ENCODE data around the gene SLC4A7.
A peak's percentile ranks its signal among the peaks of the same experiment; 100 is the strongest.
"Not testable (repeated sequence)": the region's sequence is repeated elsewhere in the genome, so short reads cannot be mapped to it uniquely, and the experiment has no call there.

SLC4A7 gene

DNA sequence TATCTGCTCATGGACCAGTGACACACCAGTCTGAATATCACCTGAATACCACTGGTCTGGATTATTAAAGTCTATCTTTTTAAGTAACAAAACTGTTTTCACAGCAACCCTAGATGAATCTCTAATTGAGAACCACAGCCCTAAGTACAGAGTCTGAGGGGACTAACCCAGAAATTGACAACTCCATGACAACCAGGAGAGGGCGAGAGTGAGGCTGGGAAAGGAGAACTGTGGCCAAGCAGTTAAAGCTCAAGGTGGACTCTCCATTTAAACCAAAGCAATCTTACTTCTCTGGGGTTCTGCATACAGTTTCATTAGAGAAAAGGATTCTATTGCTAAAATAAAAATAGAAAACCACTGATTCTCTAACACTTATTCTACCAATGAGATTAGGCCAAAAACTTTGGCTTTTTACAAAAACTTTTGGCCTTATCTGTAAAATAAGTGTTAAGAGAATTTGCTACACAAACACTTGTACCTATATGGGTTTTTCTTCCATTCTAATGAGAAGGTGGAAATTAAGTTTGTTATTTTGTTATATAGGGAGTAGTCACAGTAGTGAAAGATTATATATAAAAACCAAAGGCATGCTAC, 126.4 kb downstream of the SLC4A7 start:
- DNase-seq = peak; percentile 29

DNA sequence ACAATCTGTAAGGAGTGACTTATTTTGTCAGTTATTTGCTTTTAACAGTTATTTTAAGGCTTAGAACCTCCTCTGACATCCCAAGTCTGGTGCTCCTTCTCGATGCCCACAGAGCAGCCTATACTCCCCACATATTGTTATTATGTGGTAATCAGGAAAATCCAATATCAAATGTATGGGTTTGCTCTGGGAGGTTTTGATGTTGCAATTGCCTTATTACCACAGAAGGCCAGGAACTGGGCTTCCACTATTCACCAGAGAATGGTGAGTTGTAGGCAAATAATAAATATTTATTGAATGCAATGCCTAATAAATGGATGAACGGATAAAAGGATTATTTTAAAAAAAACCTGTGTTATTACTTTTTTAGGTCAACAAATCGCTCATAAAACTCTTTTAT, 127.2 kb downstream of the SLC4A7 start:
- DNase-seq = no peak

DNA sequence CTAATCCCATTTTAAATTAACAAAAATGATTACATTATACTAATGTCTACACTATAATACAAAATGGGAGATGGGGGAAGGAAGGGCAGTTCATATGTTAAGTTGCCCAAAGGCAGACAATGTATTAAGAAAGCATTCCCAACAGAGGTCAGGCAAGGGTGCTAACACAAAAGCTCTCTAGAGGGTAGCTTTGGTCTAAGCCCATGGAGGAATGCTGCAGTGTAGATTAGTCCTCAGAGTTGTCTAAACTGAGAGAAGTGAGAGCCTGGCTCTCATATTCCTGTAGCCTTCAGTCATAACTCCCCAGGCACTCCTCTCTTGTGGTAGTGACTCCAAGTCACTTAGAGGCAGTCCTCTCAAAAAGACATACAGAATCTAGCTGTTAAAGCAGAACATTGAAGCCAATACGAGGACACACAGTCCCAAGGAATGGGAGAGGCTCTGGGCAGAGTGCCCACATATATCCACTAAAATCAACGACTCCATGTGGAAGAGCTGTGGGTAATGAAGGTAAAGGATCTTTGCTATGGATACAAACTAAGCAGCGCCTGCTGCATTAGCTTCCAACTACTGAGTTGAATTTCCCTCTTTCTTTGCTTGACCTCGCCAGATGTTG, 129.5 kb downstream of the SLC4A7 start:
- no peak for DNase-seq

DNA sequence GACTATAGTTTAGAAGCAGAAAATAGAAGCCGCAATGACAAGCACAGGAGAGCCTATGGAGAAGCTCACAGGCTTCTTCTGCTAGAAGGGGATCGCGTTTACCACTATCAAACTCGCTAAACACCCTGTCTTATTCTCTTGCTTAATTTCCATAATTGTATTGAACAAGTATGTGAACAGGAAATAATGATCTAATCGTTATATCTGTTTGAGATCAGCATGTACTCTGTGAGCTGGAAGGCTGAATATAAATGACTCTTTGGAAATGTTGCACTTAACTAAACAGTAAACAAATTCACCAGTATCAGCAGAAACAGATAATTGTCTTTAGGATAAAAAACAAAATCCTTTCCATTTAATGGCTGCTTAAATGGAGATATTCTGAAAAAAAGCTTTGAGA, 130.0 kb downstream of the SLC4A7 start:
- no peak for DNase-seq

DNA sequence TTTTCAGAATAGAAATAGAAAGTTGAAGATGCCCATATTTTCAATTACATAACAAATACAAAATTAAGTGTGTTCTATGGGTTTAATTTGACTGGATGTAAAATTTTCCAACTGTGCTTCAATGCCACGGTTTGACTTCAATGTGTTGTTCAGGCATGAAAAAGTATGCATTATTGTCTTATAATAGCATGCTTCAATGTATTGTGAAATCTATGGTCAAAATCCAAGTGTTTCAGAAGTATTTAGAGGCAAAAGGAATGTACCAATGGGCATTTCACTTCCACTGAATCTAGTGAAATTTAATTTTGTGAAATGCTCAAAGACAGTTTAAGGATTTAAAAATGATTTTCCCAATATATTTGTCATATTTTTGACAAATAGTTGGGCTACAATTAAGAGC, 131.0 kb downstream of the SLC4A7 start:
- DNase-seq = no peak

DNA sequence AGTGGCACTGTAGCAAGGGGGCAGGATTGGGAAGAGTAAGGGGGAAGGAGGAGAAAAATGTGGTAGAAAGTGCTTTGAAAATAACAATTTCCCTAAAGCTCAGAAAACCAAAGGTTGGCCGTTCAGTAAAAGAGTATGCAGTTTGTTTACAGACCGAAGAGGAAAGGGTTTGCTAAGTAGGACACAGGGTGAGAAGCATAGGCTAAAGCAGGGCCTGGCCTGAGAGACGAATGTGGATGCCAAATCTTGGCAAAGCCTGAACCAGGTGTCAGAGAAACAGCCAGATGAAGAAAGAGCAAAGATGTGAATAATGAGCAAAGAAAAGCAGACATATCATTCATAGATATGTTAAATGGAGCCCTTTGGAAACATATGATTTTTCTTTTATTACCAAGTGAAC, 132.1 kb downstream of the SLC4A7 start:
- no peak for DNase-seq

DNA sequence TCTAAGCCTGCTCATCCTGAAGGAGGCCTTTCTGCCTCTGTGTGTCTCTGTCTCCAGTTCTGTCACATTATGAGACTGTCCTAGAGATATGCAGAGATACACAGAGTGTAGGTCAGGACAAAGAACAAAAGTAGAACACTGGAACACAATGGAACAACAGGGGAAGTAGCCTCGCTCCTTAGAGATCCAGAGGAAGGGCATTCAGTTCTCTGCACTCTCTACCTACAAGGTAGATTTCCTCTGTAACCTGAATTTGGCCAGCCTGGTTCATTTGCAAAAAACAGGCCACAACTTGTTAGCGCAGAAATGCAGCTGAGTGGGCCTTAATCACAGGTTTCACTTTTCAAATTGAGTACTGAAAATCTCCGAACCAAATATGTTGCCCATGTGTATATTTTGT, 134.4 kb downstream of the SLC4A7 start:
- DNase-seq = no peak

DNA sequence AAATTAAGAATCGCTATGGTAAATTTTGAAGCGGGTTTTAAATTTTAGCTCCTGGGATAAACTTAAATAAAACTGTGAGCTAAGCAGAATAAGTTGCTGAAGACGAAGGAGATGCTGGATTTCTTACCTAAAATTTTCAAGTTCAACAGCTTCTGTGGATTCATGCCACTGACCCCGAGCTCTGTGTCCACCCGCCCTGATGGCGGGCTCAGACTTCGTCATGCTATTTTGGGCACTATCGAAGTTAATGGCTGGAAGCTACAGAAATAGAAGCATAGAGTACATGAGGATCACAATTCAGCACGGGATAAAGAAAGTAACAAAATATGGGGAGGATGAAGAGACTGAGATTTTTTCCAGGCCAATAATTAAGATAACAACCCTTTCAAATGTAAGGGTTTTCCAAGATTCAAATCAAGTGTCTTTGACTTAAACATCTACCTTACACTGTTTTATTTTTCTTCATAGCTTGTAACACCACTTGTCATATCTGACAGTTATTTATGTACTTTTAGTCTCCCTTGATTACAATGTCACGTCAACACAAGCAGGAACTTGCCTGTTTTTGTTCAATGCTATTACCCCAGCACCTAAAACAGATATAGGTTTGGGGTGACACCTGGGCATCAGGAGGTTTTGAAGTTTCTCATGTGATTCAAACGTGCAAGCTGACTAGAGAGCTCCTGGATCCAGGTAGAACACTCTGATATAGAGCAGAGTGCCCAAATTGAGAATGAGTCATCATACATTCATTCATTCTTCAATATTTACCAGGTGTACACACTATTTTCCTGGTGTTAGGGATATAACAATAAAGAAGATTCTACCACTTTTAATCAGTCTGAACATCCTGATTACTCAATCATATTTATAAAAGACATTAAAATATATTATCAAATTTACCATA, 138.0 kb downstream of the SLC4A7 start:
- no peak for DNase-seq

DNA sequence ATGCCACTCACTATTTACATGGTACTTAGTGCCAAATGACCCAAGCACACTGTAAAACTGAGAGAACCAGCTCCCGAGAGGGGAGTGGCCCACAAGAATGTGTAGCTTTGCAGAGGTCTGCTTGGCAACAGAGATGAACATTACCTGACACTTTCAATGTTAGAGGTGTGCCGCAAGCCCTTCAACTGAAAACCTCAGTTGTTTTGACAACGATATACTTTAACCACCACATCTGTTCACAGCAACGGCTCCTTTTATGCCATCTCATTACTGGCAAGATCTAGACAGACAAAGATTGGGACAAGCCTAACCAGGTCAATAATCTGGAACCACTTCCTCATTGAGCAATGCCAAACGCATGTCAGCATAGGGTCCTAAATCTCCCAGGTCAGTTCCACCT, 138.7 kb downstream of the SLC4A7 start:
- DNase-seq = no peak

DNA sequence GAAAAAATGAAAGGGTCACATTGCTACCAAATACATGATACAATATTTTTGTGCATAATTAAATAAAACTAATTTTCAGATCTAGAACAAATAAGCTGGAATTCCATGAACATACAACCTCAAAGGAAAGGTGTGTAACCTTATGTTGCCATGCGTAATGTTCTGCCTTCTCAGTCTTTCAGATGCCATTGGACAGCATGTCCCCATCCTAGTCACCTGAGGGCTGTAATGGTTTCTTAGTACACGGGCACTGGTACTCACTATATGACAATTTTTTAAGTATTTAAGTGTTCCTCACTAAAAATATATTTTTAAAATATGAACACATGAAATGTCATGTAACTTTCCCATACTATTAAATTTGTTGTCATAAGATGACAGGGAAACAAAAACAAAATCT, 139.1 kb downstream of the SLC4A7 start:
- no peak for DNase-seq

DNA sequence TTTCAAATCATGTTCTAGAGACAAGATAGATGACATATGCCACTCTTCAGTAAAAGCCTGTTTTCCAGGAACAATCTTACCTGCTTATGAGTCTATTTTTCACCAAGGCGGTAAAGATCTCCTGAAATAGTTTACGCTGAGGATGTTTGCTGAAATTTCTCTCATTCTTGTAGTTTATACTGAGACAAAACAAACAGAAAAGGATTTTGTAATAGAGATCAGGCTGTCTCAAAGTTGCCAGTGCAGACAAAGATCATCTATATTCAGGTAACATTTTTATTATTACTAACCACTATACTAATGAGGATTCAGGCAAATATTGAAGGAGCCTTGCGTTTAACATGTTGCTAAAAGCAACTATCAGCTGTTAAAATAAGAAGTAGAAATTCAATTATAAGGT, 140.0 kb downstream of the SLC4A7 start:
- DNase-seq = no peak

DNA sequence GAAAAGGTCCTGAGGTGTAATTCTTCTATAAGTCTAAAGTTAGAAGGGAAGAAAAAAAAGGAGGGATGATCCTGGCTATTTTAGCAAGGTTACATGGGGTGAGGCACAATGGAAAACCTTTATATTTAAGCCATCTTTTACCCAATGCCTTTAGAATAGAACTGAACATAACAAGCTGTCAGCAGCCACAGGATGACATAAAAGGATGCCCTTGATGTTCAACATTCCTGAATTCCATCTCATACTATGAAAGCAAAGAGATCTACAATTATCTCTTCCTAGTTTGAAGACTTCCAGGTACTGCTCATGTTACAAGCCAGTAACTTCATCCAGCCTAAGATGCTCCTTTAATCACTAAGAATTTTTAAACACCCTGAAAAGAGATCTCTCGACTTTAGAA, 141.9 kb downstream of the SLC4A7 start:
- DNase-seq = no peak

DNA sequence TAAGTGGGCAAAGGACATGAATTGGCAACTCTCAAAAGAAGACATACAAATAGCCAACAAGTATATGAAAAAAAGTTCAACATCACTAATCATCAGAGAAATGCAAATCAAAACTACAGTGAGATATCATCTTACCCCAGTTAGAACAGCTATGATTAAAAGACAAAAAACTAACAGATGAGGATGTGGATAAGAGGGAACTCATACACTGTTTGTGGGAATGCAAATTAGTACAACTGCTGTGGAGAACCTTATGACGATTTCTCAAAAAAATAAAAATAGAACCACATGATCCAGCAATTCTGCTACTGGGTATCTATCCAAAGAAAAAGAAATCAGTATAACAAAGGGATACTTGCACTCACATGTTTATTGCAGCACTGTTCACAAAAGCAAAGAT, 143.7 kb downstream of the SLC4A7 start:
- no peak for DNase-seq

DNA sequence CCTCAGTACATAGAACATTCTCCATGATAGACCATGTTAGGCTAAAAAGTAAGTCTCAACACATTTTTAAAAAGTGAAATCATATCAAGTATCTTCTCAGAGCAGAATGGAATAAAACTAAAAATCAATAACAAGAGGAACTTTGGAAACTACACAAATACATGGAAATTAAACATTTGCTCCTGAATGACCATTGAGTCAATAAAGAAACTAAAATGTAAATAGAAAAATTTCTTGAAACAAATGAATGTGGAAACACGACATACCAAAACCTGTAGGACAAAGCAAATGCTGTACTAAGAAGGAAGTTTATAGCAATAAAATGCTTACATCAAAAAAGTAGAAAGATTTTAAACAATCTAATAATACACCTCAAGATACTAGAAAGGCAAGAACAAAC, 148.6 kb downstream of the SLC4A7 start:
- no peak for DNase-seq

DNA sequence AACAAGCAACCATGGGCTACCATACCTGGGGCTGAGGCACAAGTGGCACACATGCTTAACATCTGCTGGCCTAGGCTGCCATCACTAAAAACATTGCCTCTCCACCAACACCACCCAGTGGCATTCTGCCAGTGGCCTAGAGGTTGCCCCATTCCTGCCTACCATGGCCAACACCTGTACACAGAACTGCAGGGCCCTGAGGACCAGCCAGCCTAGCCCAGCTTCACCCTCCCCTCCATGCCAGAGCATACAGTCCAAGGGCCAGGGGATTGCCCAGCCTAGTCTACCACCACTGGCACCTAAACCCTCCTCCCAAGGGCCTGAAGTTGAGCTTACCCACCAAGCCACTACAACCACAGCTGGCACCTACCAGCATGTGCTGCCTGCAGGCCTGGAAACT, 150.3 kb downstream of the SLC4A7 start:
- no peak for DNase-seq

DNA sequence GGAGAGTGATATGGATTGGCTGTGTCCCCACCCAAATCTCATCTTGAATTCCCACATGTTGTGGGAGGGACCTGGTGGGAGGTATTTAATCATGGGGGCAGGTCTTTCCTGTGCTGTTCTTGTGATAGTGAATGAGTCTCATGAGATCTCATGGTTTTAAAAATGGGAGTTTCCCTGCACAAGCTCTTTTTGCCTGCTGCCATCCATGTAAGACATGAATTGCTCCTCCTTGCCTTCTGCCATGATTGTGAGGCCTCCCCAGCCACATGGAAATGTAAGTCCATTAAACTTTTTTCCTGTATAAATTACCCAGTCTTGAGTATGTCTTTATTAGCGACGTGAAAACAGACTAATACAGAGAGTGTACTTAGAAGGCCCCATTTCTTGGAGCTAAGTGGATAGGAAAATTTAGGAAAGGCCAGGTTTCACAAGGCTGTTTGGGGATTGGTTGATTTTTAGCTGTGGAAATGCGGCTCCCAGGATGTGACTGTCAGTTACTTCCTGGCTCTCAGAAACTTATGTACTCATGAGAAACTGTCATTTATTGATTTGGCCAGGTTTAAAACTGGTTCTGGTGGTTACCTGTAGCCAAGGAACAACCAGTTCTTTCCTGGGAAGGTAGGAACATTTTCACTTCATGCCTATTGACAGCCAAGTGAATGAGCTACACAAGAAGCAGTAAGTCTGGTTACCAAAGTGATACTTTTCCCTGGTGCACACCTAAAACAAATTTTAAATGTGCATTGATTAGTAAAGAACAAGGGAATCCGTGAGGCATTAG, 155.0 kb downstream of the SLC4A7 start:
- DNase-seq = not testable (repeated sequence)

DNA sequence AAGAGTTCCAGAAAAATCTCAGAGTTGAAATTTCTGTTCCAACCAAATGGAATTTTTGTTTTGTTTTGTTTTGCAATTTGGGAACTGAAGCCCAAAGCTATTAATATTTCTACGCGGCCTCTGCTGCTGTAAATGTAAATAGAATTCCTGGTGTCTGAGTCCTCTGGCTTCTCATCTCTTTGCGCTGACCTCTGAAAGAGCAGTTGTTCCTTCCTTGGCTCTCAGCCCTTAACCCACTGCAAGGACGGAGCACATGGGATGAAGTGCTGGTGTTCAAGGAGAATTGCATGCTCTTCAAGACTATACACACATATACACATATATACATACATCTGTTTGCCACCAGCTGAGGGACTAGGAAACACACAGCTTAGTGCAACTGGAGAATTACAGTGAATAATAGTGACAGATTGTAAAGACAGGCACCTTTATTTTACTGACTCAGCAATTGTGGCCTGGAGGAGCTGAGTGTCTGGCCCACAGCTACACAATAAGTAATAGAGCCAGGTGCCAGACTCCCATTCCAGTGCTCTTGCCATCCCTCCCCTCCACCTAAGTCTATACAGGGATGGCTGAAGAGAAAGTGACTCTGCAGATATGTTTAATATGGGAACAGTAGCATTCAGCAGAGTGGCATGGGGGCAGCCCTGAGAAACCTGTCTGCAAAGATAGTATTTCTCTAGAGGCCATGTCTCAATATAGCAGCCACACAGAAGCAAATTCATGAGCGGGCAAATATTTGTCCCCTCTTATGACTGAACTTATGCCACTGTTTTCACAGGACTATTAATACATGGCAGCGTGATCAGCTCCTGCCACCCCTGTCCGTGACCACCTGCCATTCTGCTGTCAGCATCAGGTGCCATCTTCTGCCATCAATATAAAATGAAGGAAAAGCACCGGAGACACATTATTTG, 157.3 kb downstream of the SLC4A7 start:
- DNase-seq = no peak

DNA sequence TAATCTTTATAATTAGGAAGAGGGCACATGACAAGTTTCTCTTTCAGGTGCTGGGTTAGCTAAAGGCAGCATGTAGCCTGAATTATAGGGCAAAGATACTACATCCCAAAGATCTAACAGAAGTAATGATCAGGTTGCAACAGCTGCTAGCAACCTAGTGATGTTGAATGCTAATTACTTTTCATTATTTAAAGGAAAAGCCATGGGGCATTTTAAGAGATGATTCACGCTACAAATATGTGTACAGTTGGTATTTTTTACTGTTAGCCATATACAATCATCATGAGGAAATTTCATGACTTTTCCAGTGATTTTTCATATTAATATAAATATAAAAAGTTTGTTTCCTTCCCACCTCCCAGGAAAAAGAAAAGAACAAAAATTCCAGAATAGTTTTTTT, 158.0 kb downstream of the SLC4A7 start:
- DNase-seq = no peak

DNA sequence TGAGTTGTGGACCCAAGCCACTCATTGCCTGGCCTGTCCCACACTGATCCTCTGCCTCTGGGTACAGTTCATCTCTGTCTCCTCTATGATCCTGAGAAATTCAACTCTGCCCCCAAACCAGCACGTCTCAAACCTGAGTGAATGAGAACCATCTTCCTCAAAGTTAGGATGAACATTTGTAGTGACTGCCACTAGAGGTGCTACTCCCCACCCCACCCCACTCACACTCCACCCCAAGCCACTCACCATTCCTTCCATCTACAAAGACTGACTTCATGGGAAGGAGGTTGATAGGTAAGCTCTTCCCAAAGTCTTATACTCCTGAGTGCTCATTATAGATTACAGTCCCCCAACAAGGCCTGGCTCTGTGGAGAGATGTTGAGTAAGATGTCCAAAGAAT, 158.8 kb downstream of the SLC4A7 start:
- DNase-seq = no peak

DNA sequence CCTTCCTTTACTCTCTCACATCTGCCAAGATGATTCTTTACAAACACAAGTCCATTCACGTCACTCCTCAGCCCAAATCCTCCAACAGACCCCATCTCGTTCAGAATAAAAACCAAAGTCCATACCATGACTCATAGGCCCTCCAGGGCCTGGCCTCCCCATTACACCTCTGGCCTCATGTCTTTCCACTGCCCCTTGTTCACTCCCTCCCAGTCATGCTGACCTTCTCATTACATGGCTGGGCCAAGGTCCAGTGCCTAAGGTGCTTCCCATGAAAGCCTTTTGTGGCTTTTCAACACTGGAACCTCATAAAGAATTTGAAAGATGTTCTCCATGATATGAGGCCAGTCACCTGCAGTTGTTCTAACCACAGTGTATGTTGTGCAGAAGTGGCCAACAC, 159.5 kb downstream of the SLC4A7 start:
- no peak for DNase-seq

DNA sequence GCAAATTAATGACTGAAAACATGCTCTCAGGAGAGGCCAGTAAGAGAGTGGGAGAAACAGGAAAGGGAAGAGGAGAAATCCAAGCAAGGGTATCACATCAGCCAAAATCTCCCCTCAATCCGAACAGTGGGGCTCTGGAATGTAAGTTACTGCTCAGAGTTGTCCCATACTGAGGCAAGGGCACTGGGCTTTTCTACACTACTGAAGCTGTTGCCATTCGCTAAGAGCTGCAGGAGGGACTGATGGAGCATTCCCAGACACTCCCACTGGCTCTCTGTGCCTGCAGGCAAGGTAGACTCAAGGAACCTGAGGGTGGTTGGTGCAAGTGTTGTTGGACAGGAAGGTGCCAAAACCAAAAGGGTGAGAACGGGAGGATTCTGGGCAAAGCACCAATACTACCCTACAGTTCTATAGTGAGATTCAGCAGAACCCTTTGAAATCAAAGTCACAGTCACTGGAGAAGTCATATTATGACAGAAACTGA, 161.1 kb downstream of the SLC4A7 start:
- no peak for DNase-seq

All from activated T-cell treated with anti-CD3 and anti-CD28 coated beads, Interleukin-2, amount 50 U/mL, for 1 hour (primary cell).